ENCODE results near the gene BTNL2.
"Not testable (repeated sequence)": the region's sequence is repeated elsewhere in the genome, so short reads cannot be mapped to it uniquely, and the experiment has no call there.

BTNL2 gene

GRCh38 chr6:32436995-32437836, 30.2 kb upstream of the BTNL2 start:
- no peak for ATAC-seq (ENCODE audit: insufficient read depth, low read depth)
- Histone ChIP-seq H3K4me3 (ENCODE audit: low read depth in 1 of 2, low read length in 2 of 2) (no peak overlapping the region), H2AFZ (ENCODE audit: low read depth, low read length) (no peak overlapping the region), H3K9ac (ENCODE audit: low read depth, low read length) (no peak overlapping the region), H3K27ac (ENCODE audit: low read length) (no peak overlapping the region), H3K9me3 (ENCODE audit: insufficient read depth, low read length, severe bottlenecking) (no peaks in the 10 kb centered on the region), H3K27me3 (ENCODE audit: insufficient read depth, low read length, poor library complexity) (peaks cover 19% of the 10 kb centered on the region), H3K4me1 (ENCODE audit: insufficient read depth, low read length) (no peaks in the 10 kb centered on the region), H3K79me2 (ENCODE audit: insufficient read depth, low read length) (no peaks in the 10 kb centered on the region), H3K36me3 (ENCODE audit: insufficient read depth, low read length) (no peaks in the 10 kb centered on the region), H4K20me1 (ENCODE audit: insufficient read depth, low read length) (no peaks in the 10 kb centered on the region), H3K4me2 (ENCODE audit: insufficient read depth, low read length) (no peak overlapping the region)
- no peak for DNase-seq
- TF ChIP-seq EZH2 (IDR thresholded peaks at IDR 0.05; ENCODE audit: borderline replicate concordance, low read depth, low read length, severe bottlenecking) (no peak), CTCF (IDR thresholded peaks at IDR 0.05; ENCODE audit: borderline replicate concordance, extremely low read depth, low read length, poor library complexity, severe bottlenecking) (no peak)

GRCh38 chr6:32436186-32436585, 29.2 kb upstream of the BTNL2 start:
- no peak for DNase-seq
- peaks cover 24% of the 10 kb centered on the region for H3K27me3 ChIP-seq (ENCODE audit: insufficient read depth, low read length, poor library complexity)
- TF ChIP-seq EZH2 (IDR thresholded peaks at IDR 0.05; ENCODE audit: borderline replicate concordance, low read depth, low read length, severe bottlenecking): no peak
- TF ChIP-seq CTCF (IDR thresholded peaks at IDR 0.05; ENCODE audit: borderline replicate concordance, extremely low read depth, low read length, poor library complexity, severe bottlenecking): no peak
- no peaks in the 10 kb centered on the region for H3K79me2 ChIP-seq (ENCODE audit: insufficient read depth, low read length)
- ATAC-seq (ENCODE audit: insufficient read depth, low read depth): no peak
- no peak overlapping the region for H2AFZ ChIP-seq (ENCODE audit: low read depth, low read length)
- no peaks in the 10 kb centered on the region for H4K20me1 ChIP-seq (ENCODE audit: insufficient read depth, low read length)
- no peak overlapping the region for H3K4me2 ChIP-seq (ENCODE audit: insufficient read depth, low read length)
- no peak overlapping the region for H3K27ac ChIP-seq (ENCODE audit: low read length)
- no peaks in the 10 kb centered on the region for H3K36me3 ChIP-seq (ENCODE audit: insufficient read depth, low read length)
- H3K4me1 ChIP-seq (ENCODE audit: insufficient read depth, low read length): no peaks in the 10 kb centered on the region
- H3K4me3 ChIP-seq (ENCODE audit: low read depth in 1 of 2, low read length in 2 of 2): no peak overlapping the region
- no peak overlapping the region for H3K9ac ChIP-seq (ENCODE audit: low read depth, low read length)
- H3K9me3 ChIP-seq (ENCODE audit: insufficient read depth, low read length, severe bottlenecking): no peaks in the 10 kb centered on the region

GRCh38 chr6:32433950-32434349, 27.0 kb upstream of the BTNL2 start:
- not testable (repeated sequence) for H3K9ac ChIP-seq (ENCODE audit: low read depth, low read length)
- H3K27me3 ChIP-seq (ENCODE audit: insufficient read depth, low read length, poor library complexity): peaks cover 23% of the 10 kb centered on the region

GRCh38 chr6:32432050-32432450, 25.1 kb upstream of the BTNL2 start:
- Histone ChIP-seq H3K27ac (ENCODE audit: low read length) (no peak overlapping the region), H3K9me3 (ENCODE audit: insufficient read depth, low read length, severe bottlenecking) (no peaks in the 10 kb centered on the region), H3K4me3 (ENCODE audit: low read depth in 1 of 2, low read length in 2 of 2) (no peak overlapping the region), H3K79me2 (ENCODE audit: insufficient read depth, low read length) (no peaks in the 10 kb centered on the region), H3K9ac (ENCODE audit: low read depth, low read length) (no peak overlapping the region), H4K20me1 (ENCODE audit: insufficient read depth, low read length) (no peaks in the 10 kb centered on the region), H3K4me2 (ENCODE audit: insufficient read depth, low read length) (no peak overlapping the region), H3K36me3 (ENCODE audit: insufficient read depth, low read length) (no peaks in the 10 kb centered on the region), H3K4me1 (ENCODE audit: insufficient read depth, low read length) (no peaks in the 10 kb centered on the region), H2AFZ (ENCODE audit: low read depth, low read length) (no peak overlapping the region), H3K27me3 (ENCODE audit: insufficient read depth, low read length, poor library complexity) (peaks cover 22% of the 10 kb centered on the region)
- peak; percentile 55 for TF ChIP-seq CTCF (IDR thresholded peaks at IDR 0.05; ENCODE audit: borderline replicate concordance, extremely low read depth, low read length, poor library complexity, severe bottlenecking)
- no peak for TF ChIP-seq EZH2 (IDR thresholded peaks at IDR 0.05; ENCODE audit: borderline replicate concordance, low read depth, low read length, severe bottlenecking)
- ATAC-seq (ENCODE audit: insufficient read depth, low read depth) (no peak), DNase-seq (no peak)

More at GRCh38 chr6:32433950-32434349, 27.0 kb upstream of the BTNL2 start:
- not testable (repeated sequence) for DNase-seq; H4K20me1 ChIP-seq (ENCODE audit: insufficient read depth, low read length); ATAC-seq (ENCODE audit: insufficient read depth, low read depth); H3K79me2 ChIP-seq (ENCODE audit: insufficient read depth, low read length); H3K4me2 ChIP-seq (ENCODE audit: insufficient read depth, low read length); H3K9me3 ChIP-seq (ENCODE audit: insufficient read depth, low read length, severe bottlenecking); H2AFZ ChIP-seq (ENCODE audit: low read depth, low read length); H3K4me1 ChIP-seq (ENCODE audit: insufficient read depth, low read length); H3K27ac ChIP-seq (ENCODE audit: low read length); H3K4me3 ChIP-seq (ENCODE audit: low read depth in 1 of 2, low read length in 2 of 2); H3K36me3 ChIP-seq (ENCODE audit: insufficient read depth, low read length)
